HG02610 (cell line): Measurements from ENCODE around the gene CFAP61.
"Not testable (repeated sequence)": the region's sequence is repeated elsewhere in the genome, so short reads cannot be mapped to it uniquely, and the experiment has no call there.

Experiments
- ATAC-seq: cut with Tn5 transposase; IDR thresholded peaks from one replicate; pipeline ENCODE4 v1.9.1; 2021; ENCODE audit warnings: mild to moderate bottlenecking, moderate library complexity; ENCODE audit not compliant: unreplicated experiment

CFAP61 gene

DNA sequence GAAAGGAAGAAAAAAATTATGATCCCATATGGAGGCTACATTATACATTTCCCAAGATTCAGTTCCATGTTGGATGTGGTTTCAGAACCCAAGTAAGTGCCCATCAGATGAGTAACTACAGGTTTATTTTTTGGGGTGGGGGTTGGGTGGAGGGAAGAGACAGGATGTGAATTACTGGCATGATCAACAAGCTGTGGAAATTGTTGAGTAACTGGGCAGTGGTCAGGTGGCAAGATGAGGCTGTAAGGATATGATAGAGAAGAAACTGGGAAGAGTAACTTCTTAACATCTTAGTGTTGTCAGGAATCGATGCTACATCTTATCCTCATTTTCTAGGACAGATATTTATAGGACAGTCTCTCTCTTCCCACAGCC is 153.5 kb downstream of the CFAP61 start:
- ATAC-seq, result no peak

- ATAC-seq, result no peak
These were observed 154.5 kb downstream of the CFAP61 start for GRCh38 chr20:20206788-20207187.

DNA sequence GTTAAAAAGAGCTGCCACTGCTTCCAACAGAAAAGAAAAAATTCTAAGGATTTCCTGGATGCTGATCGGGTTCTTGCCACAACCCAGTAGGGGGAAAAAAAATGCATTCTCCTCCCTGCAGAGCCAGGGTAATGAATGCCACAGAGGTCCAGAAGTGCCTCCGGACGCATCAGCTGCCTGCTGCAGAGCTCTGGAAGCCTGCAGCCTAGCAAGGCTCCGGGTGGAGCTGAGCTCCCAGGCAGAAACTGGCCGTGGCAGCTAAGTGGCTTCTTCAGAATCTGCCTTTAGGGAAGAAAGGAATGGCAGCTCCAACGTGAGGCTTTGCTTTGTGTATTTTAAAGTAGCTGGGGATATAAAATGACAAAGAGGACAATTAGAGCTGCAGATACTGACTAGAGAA is 155.0 kb downstream of the CFAP61 start:
- no peak for ATAC-seq

GRCh38 chr20:20207872-20208271 is 155.5 kb downstream of the CFAP61 start:
- ATAC-seq, result peak; percentile 67

DNA sequence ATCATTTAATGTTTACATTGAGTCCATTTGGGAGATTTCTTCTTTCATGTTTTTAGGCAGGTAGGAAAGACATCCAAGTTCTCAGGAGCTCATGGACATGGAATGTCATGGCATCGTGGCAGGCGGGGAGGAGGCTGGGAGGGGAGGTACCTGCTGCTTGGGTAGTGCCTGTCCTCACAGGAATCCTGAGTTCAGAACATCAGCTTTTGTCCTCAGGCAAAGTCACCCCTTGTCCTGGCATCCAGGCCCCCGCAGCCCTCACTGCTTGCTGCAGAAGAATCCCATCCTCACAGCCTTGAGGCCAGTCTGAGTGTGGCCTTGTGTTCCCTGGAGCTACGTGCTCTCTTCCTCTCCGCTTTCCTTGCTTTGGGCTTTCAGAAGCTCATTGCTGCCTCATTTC is 157.4 kb downstream of the CFAP61 start:
- ATAC-seq, result no peak

DNA sequence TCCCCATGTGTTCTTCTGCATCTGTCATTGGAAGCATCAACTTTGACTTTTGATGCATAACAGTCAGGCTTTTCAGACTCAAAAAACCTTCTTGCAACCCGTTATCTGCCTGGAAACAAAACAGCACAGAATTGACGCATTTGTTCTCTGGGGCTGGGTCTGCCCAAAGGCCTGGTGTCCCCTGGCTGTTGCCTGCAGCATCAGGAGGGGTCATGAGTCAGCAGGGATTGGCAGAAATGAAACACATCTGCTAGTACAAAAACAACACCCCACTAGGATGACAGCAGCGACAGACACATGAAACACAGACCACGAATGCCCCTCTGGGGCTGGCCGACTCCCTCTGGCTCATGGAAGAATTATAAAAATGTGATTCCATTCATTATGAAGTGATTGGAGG is 158.0 kb downstream of the CFAP61 start:
- no peak for ATAC-seq

GRCh38 chr20:20210943-20211273 is 158.6 kb downstream of the CFAP61 start:
- no peak for ATAC-seq

GRCh38 chr20:20211274-20211987 is 159.1 kb downstream of the CFAP61 start:
- ATAC-seq, result no peak

DNA sequence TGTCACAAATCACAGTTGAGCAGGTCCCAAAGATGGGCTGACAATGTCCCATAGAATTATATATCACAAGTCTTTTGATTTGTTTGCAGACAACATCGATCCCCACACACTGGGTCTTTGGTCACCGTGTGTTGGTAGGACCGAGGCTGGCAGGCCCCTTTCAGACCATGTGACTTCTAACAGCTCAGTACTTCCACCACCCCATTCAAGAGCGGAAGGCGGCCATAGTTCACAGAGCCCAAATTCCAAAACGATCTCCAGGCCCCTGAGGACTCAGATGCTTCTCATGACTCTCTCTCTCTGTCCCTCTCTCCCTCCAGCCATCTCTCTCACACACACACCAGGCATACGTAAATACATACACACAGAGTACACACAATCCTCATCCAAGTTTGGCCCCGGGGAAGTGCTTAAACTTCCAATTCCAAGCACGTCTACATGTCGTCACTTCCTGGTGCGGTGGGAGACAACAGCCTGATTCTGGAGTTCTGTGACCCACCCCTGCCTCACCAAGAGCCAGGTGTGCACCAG is 159.7 kb downstream of the CFAP61 start:
- no peak for ATAC-seq

DNA sequence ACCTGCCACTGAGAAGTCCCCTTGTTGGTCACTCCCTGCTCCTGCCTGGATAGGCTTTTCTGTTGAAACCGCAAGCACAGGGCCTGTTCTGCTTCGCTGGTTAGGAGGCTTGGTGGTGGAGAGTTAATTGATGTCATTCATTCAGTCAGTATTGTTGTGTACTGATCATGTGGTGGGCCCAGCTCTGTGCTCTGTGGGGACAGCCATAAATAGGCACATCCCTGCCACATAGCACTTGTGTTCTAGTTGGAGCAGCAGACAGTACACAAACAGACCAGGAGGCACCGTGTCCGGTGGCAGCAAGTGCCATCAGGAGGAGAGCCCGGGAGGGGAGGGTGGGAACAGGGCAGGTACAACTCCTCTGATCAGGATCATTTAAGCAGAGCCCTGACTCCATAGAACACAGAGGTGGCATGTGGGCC is 160.4 kb downstream of the CFAP61 start:
- ATAC-seq, result no peak

- no peak for ATAC-seq
These were observed 161.3 kb downstream of the CFAP61 start for GRCh38 chr20:20213526-20214121.

DNA sequence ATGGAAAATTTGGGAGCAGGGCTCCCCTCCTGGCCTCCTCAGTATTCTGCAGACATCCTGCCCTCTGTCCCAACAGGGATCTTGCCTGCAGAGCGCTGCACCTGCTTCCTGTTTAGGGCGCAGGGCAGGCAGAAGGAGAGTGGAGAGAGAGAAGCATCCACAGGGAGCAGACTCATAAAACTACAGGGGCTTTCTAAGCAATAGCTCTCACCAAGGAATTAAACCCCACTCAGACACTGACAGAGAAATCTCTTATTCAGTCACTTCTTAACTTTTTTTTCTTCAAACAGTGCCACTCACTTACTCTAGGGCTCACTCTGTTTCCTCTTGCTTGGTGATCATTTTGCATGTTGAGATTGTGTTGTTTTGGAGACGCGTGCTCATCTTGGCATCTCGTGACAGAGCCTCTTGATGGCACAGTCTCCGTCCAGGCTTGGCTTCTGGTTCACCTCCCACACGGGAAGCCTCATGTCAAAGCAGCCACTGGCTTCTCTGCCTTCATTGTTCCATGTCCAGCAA is 162.5 kb downstream of the CFAP61 start:
- no peak for ATAC-seq

GRCh38 chr20:20215976-20216727 is 163.8 kb downstream of the CFAP61 start:
- ATAC-seq, result peak; percentile 86

DNA sequence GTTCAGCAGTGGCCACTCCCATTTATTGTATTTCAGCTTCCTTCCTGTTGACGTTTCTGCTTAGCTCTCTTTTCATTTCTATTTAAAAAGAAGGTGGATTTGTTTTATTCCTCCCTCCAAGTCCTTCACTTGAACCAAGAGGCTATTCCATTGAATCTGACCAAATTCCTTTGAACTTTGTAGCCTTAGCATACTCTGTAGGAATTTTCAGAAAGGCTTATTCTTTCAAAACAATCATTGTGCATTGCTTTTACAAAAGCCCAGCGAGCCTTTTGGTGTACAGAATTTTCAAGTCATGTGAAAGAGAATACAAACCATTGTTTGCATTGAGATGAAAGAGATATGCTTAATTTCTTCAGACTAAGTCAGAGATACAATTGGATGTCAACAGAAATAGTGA is 164.6 kb downstream of the CFAP61 start:
- no peak for ATAC-seq

DNA sequence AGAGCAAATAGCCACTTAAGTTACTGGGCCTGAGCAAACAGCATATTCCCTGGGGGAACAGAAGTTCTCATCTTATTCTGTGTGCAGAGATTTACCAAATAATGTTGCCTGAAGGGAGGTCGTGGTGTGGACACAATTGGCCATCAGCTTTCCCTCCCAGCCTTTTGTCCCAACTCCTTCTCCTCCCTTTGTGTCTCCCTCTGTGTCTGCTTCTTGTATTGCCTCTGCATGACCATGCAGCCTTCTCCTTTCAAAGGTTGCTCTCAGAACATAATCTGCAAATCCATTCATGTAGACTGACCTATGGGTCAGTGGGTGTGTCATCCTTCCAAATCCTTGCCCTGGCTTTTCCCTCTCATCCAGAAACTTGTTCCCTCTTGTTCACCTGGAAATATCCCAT is 165.3 kb downstream of the CFAP61 start:
- ATAC-seq, result no peak

DNA sequence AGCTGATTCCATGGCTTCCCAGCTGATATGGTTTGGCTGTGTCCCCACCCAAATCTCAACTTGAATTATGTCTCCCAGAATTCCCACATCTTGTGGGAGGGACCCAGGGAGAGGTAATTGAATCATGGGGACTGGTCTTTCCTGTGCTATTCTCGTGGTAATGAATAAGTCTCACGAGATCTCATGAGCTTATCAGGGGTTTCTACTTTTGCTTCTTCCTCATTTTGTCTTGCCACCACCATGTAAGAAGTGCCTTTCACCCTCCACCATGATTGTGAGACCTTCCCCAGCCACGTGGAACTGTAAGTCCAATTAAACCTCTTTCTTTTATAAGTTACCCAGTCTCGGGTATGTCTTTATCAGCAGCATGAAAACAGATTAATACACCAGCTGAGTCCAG is 165.8 kb downstream of the CFAP61 start:
- ATAC-seq, result not testable (repeated sequence)

GRCh38 chr20:20219016-20219415 is 166.7 kb downstream of the CFAP61 start:
- no peak for ATAC-seq

DNA sequence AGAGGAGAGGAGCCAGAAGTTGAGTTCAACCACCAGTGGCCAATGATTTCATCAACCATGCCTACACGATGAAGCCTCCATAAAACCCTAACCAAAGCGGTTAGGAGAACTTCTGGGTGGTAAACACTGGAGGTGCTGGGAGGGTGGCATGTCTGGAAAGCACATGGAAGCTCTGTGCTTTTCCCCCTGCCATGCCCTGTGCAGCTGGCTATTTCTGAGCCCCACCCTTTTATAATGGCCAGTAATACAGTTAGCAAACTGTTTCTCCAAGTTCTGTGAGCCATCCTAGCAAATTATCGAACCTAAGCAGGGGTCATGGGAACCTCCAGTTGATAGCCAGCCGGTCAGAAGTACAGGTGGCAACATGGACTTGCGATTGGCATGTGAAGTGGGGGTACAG is 167.8 kb downstream of the CFAP61 start:
- ATAC-seq, result no peak

DNA sequence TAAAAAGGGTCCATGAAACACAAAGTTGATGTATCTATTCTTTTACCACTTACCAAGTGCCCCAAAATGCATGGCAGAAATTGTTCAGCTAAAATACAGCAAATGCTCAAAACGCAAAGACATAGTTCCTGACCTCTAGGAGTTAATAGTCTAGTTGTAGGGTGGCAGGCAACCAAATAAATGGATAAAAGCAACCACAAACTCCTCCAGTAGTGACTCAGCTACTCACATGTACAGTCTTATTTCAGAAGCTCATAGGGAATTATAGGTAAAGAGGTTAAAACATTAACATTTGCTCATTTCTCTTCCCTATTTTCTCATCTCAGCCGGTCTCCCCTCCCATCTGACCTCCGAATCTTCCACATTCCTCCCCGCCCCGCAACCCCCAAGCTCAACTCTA is 171.6 kb downstream of the CFAP61 start:
- no peak for ATAC-seq

GRCh38 chr20:20224806-20225205 is 172.5 kb downstream of the CFAP61 start:
- ATAC-seq, result no peak

DNA sequence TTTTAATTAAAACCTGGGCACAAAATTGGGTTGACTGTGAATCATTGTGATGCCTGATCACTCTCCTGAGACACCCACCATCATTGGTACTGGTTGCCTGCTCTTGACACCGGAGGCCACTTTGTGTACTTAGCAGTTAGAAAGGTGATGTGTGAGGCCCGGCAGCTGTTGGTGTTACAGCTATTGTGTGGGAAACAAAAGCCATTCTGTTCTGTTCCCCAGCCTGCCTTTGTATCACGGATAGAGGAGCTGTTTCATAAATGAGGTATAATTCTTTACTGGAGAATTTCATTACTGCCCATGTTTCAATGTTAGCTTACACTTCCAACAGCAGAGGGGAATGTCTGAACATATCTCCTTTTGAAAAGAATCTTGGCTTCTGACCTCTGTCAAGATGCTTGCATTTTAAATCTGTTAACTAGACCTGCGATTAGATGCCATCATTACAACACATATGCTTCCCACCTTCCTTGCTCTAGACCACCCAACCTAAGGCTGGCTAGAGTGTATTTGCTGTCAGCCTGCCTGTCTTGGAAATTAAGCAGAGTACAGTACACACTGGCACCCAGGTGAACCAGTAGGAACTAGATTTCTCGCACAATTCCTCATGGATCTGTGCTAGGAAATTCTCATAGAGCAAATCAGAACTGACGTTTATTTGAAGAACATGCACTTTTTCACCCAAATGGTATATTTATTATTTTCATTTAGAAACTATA is 173.2 kb downstream of the CFAP61 start:
- no peak for ATAC-seq
